MM.1S (cell line): Measurements from ENCODE around the gene FAHD2A.

ENCODE experiments used
- DNase-seq: peaks from one replicate; pipeline ENCODE4 v3.0.0-alpha.2; 2015
- H2AFZ ChIP-seq: fragments of 300-600 bp; sonication (generic); 2 replicates; pipeline ENCODE4 v1.6.0; 2016; ENCODE audit warnings: antibody characterized with exemption, low read length
- H3F3A ChIP-seq: fragments of 300-600 bp; sonication (generic); 2 replicates; pipeline ENCODE4 v1.6.1; 2016; ENCODE audit warnings: mild to moderate bottlenecking, antibody characterized with exemption, low read length, moderate library complexity, mixed read lengths; ENCODE audit not compliant: insufficient read depth
- H3K27ac ChIP-seq: fragments of 300-600 bp; sonication (generic); 2 replicates; pipeline ENCODE4 v1.5.1; 2016; ENCODE audit warnings: mild to moderate bottlenecking, low read length
- H3K27me3 ChIP-seq: fragments of 300-600 bp; sonication (generic); replicated peaks from 2 replicates; pipeline ENCODE4 v1.6.0; 2016; ENCODE audit warnings: low read length; ENCODE audit not compliant: insufficient read depth
- H3K36me3 ChIP-seq: fragments of 300-600 bp; sonication (generic); replicated peaks from 2 replicates; pipeline ENCODE4 v1.6.1; 2016; ENCODE audit warnings: mild to moderate bottlenecking, low read length, mixed read lengths; ENCODE audit not compliant: insufficient read depth
- H3K4me1 ChIP-seq: fragments of 300-600 bp; sonication (generic); 2 replicates; pipeline ENCODE4 v1.6.1; 2016; ENCODE audit warnings: low read length, mixed read lengths
- H3K4me2 ChIP-seq: fragments of 300-600 bp; sonication (generic); 2 replicates; pipeline ENCODE4 v1.6.0; 2016; ENCODE audit warnings: low read depth, low read length
- H3K4me3 ChIP-seq: fragments of 300-600 bp; sonication (generic); 2 replicates; pipeline ENCODE4 v1.5.1; 2016; ENCODE audit warnings: low read length, mixed read lengths
- H3K79me2 ChIP-seq: fragments of 300-600 bp; sonication (generic); 2 replicates; pipeline ENCODE4 v1.6.1; 2016; ENCODE audit warnings: mixed run types, low read length, mixed read lengths
- H3K9ac ChIP-seq: fragments of 300-600 bp; sonication (generic); 2 replicates; pipeline ENCODE4 v1.6.1; 2016; ENCODE audit warnings: low read length, mixed read lengths
- H3K9me2 ChIP-seq: fragments of 300-600 bp; sonication (generic); replicated peaks from 2 replicates; pipeline ENCODE4 v1.6.1; 2016; ENCODE audit warnings: mild to moderate bottlenecking, low read length, mixed read lengths; ENCODE audit not compliant: insufficient read depth
- H3K9me3 ChIP-seq: fragments of 300-600 bp; sonication (generic); replicated peaks from 2 replicates; pipeline ENCODE4 v1.6.1; 2016; ENCODE audit warnings: mild to moderate bottlenecking, low read length, mixed read lengths; ENCODE audit not compliant: insufficient read depth
- H4K20me1 ChIP-seq: fragments of 300-600 bp; sonication (generic); 2 replicates; pipeline ENCODE4 v1.6.1; 2016; ENCODE audit warnings: mild to moderate bottlenecking, low read length, moderate library complexity, mixed read lengths; ENCODE audit not compliant: insufficient read depth
- CTCF ChIP-seq: fragments of 300-600 bp; sonication (generic); IDR thresholded peaks from 2 replicates; pipeline ENCODE4 v1.5.1; 2016; ENCODE audit warnings: antibody characterized with exemption, low read length, mixed read lengths
- EZH2 ChIP-seq: fragments of 300-600 bp; sonication (generic); optimal IDR thresholded peaks from 2 replicates; pipeline ENCODE3; 2017; ENCODE audit warnings: low read depth, mild to moderate bottlenecking, antibody characterized with exemption, low read length, mixed read lengths
- EZH2phosphoT487 ChIP-seq: fragments of 300-600 bp; sonication (generic); IDR thresholded peaks from 2 replicates; pipeline ENCODE4 v1.6.1; 2018; ENCODE audit warnings: antibody characterized with exemption, low read length

FAHD2A gene

DNA sequence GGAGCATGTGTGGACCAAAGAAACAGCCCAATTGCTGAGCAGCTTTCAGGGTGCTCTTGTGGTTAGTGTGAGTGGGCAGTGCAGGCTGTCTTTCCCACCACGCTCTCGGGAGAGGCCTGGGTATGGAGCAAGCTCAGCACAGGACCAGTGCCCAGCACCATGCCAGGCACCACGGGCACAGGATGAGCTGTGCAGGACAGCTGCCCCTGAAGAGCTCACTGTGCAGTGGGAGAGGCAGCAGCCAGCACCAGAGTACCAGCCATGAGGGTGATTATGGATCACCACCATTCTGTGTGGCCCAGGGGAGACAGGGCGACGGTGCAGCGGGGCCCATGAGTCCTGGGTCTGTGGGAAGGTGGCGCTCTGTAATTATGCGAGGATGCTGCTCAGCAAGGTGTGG lies 29.7 kb upstream of the FAHD2A start:
- DNase-seq, result no peak
- no peaks in the 10 kb centered on the region for H3K9me3 ChIP-seq
- H3K27ac ChIP-seq, result no peak overlapping the region
- no peak overlapping the region for H2AFZ ChIP-seq
- H3F3A ChIP-seq, result no peaks in the 10 kb centered on the region
- H3K79me2 ChIP-seq, result no peaks in the 10 kb centered on the region
- no peaks in the 10 kb centered on the region for H4K20me1 ChIP-seq
- H3K9ac ChIP-seq, result no peak overlapping the region
- no peak overlapping the region for H3K4me3 ChIP-seq
- H3K4me1 ChIP-seq, result no peaks in the 10 kb centered on the region
- H3K36me3 ChIP-seq, result no peaks in the 10 kb centered on the region
- no peak overlapping the region for H3K4me2 ChIP-seq
- peaks cover 10% of the 10 kb centered on the region; the same call in 1 of the 2 replicates for H3K27me3 ChIP-seq
- H3K9me2 ChIP-seq, result no peaks in the 10 kb centered on the region
- no peak for TF ChIP-seq EZH2phosphoT487
- TF ChIP-seq EZH2, result no peak
- no peak for TF ChIP-seq CTCF

DNA sequence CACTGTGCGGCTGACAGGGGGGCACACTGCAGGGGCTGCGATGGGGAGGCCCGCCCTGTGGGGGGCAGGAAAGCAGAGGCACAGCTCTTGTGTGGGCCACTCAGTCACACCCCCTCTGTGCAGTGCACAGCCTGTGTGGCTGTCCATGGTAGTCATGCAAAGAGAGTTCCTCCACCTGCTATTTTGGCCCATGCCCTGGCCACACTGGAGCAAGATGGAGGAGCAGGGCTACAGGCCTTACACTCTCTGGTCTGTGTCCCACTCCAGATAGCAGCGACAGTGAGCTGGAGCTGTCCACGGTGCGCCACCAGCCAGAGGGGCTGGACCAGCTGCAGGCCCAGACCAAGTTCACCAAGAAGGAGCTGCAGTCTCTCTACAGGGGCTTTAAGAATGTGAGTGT lies 28.5 kb upstream of the FAHD2A start:
- DNase-seq, result no peak
- H3K4me1 ChIP-seq, result no peaks in the 10 kb centered on the region
- H3K4me2 ChIP-seq, result no peak overlapping the region
- peaks cover 10% of the 10 kb centered on the region; the same call in 1 of the 2 replicates for H3K27me3 ChIP-seq
- no peaks in the 10 kb centered on the region for H3K9me2 ChIP-seq
- no peaks in the 10 kb centered on the region for H3K36me3 ChIP-seq
- no peak overlapping the region for H2AFZ ChIP-seq
- no peak overlapping the region for H3K27ac ChIP-seq
- no peak overlapping the region for H3K9ac ChIP-seq
- H4K20me1 ChIP-seq, result no peaks in the 10 kb centered on the region
- H3F3A ChIP-seq, result no peaks in the 10 kb centered on the region
- no peak overlapping the region for H3K4me3 ChIP-seq
- TF ChIP-seq CTCF, result no peak
- TF ChIP-seq EZH2phosphoT487, result no peak
- TF ChIP-seq EZH2, result no peak
- no peaks in the 10 kb centered on the region for H3K79me2 ChIP-seq
- H3K9me3 ChIP-seq, result no peaks in the 10 kb centered on the region

DNA sequence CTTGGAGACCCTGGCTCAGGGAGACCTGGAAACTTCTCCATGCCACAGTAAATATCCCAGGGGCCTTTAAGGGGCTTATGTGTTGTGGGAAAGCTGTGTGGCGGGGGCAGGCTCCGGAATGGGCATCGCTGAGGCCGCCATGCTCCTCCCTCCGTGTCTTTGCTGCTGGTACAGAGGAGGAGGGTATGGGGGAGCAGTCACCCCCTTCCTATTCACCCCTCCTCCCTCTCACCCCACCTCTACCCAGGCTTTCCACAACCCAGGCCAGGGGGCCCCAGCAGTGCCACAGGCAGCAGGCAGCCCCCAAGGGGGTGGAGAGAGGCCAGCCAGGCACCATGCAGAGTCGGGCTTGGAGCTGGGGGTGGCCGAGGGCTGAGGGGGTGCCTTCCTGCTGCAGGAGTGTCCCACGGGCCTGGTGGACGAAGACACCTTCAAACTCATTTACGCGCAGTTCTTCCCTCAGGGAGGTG lies 28.0 kb upstream of the FAHD2A start:
- H2AFZ ChIP-seq, result no peak overlapping the region
- H3K9ac ChIP-seq, result no peak overlapping the region
- H3K27ac ChIP-seq, result no peak overlapping the region
- no peaks in the 10 kb centered on the region for H3K36me3 ChIP-seq
- DNase-seq, result no peak
- no peaks in the 10 kb centered on the region for H3K9me3 ChIP-seq
- H3K27me3 ChIP-seq, result peaks cover 10% of the 10 kb centered on the region
- no peaks in the 10 kb centered on the region for H3K4me1 ChIP-seq
- no peak overlapping the region for H3K4me3 ChIP-seq
- no peaks in the 10 kb centered on the region for H3K9me2 ChIP-seq
- no peaks in the 10 kb centered on the region for H3F3A ChIP-seq
- no peak for TF ChIP-seq EZH2phosphoT487
- TF ChIP-seq EZH2, result no peak
- TF ChIP-seq CTCF, result no peak
- no peaks in the 10 kb centered on the region for H3K79me2 ChIP-seq
- no peak overlapping the region for H3K4me2 ChIP-seq
- no peaks in the 10 kb centered on the region for H4K20me1 ChIP-seq
